Choroid plexus epithelial cell (primary cell): ENCODE data around the gene HSPA6.
"Not testable (repeated sequence)": the region's sequence is repeated elsewhere in the genome, so short reads cannot be mapped to it uniquely, and the experiment has no call there.

Experiments used
- DNase-seq: peaks from one replicate; pipeline ENCODE4 v3.0.0-alpha.2; 2010; ENCODE audit warnings: low read depth
- H3K4me3 ChIP-seq: 2 replicates; pipeline ENCODE4 v1.5.1; 2011; ENCODE audit warnings: low read depth, mild to moderate bottlenecking, control low read depth, low read length, moderate library complexity
- TF ChIP-seq, protein P1 (sequence below): conservative IDR thresholded peaks from 2 replicates; pipeline ENCODE4 v1.5.1; 2011; ENCODE audit warnings: low read depth, mild to moderate bottlenecking, control low read depth, inconsistent platforms, low read length, moderate library complexity

The HSPA6 gene

DNA sequence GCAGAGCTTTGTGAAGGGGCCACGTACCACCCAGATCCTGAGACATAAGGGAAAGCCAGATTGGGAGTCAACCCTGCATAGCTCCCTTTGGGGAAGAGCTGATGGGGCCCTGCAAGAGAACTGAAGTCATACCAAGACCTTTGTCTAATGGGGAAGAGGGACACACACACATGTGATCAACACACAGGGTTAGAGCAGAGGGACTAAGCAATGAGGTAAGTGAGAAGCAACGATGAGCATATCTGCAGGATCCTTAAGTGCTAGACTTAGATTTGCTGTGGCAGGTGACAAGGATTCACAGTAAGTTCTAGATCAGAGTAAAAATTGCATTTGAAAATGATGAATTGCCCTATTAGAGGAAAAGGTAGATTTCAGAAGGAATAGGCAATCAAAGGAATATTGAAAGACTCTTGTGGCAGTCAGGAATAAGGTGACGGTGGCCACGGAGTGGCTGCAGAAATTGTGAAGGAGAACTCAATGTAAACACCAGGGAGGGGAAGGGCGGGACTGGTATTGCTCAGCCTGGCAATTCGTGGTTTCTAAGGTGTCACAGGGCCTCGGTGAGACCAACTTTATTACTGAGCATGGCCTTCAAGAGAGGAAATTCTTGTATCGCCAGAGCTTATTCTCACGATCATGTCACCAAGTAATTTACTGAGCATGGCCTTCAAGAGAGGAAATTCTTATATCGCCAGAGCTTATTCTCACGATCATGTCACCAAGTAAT is 20.8 kb downstream of the HSPA6 start:
- DNase-seq, H3K4me3 ChIP-seq: not testable (repeated sequence)

DNA sequence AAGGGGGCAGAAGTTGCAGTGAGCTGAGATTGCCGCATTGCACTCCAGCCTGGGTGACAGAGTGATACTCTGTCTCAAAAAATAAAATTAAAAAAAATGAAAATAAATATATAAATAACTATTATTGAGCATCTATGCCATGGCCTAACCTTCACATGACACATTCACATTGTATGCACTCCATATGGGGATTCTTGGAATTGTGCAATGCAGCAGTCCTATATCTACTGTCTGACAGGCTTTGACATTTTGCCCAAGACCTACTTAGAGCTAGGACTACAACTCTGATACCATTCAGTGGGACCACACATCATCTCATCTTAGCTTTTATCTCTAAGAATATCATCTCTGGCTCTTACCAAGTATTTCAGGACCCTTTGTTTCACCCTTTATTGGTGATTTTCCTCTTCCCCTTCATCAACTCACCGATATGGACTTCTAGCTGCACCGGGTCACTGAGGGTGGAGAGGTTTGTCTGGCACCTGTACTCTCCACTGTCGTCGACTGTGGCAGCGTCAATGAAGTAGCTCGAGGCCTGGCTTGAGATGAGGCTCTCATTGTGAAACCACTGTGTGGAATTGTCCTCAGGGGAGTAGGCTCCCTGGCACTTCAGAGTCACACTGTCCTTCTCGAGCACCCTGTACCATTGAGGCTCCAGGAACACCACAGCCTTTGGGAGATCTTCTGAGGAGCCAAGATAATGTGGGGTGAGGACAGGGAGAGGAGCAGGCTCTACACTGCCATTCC is 23.8 kb downstream of the HSPA6 start:
- H3K4me3 ChIP-seq, DNase-seq: not testable (repeated sequence)

DNA sequence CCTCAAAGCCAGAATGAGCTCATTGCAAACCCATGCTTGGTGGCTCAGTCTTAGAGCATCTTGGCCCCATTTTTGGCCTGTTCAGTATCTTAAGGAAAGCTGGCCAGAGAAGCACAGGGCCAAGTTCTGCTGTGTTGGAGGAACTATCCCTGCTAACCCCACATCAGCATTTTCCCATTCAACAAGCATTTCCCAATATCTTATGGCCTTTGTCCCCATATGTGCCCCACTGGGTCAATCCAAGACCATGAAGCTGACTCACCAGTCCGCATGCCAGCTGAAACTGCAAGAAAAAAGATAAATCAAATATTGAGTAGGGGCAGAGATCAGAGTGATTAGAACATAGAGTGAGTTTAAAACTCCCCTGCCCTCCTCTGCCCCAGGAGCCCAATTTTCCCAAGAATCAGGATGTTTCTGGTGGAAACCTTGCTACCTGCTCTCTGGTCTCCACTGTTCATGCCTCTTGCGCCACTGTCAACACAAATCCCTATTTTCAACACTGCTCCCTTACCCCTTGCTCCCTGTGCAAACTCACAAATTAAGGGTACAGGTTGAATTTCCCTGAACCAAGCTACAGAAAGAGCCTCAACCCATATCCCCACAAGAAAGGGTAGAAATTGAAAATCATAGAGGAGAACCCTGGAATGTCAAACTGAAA is 24.5 kb downstream of the HSPA6 start:
- H3K4me3 ChIP-seq, DNase-seq: not testable (repeated sequence)

DNA sequence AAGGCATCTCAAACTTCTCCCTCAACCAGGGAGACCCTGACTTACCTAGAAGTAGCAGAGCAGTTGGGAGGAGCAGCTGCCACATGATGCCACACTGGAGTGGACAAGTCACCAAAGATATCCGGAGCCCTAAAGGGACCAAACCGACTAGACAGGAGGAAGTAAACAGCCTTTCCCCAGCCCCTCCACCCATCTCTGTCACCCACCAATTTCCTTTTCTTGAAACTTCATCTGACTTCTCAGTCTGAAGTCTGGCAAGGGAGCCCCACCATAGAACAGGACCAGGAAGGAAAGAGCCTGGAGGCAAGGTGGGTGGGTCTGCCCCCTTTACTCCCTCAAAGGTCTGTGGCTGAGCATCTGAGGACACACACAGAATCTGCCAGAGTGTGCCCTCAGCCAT is 25.3 kb downstream of the HSPA6 start, which contains the start of gene FCGR3A:
Gene FCGR3A, minus strand, starts transcription at position 167 of the 400 bp plus-strand sequence. Its CDS starts 82 bp downstream, at position 85.
- no peak within 1 kb of the TSS for H3K4me3 ChIP-seq
- TF ChIP-seq, protein P1, sequence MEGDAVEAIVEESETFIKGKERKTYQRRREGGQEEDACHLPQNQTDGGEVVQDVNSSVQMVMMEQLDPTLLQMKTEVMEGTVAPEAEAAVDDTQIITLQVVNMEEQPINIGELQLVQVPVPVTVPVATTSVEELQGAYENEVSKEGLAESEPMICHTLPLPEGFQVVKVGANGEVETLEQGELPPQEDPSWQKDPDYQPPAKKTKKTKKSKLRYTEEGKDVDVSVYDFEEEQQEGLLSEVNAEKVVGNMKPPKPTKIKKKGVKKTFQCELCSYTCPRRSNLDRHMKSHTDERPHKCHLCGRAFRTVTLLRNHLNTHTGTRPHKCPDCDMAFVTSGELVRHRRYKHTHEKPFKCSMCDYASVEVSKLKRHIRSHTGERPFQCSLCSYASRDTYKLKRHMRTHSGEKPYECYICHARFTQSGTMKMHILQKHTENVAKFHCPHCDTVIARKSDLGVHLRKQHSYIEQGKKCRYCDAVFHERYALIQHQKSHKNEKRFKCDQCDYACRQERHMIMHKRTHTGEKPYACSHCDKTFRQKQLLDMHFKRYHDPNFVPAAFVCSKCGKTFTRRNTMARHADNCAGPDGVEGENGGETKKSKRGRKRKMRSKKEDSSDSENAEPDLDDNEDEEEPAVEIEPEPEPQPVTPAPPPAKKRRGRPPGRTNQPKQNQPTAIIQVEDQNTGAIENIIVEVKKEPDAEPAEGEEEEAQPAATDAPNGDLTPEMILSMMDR = no peak
- no peak for DNase-seq

DNA sequence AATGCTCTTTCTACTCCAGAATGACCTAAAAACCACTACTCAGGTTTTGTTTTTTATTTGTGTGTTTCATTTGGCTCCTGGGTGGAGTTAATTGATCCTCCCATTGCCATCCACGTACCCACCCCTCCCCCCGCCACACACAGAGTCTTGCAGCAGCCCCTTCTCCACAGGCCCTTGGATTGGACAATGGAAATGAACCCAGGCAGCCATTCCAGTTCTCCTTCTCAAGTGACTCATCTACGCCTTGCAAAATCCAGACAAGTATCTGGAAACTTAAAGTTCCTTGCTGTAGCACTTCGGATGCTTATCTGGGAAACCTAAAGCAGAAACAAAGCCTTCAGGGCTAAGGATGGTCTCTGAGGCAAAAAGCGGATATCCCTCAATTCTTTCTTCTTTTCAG is 26.6 kb downstream of the HSPA6 start:
- DNase-seq = not testable (repeated sequence)

DNA sequence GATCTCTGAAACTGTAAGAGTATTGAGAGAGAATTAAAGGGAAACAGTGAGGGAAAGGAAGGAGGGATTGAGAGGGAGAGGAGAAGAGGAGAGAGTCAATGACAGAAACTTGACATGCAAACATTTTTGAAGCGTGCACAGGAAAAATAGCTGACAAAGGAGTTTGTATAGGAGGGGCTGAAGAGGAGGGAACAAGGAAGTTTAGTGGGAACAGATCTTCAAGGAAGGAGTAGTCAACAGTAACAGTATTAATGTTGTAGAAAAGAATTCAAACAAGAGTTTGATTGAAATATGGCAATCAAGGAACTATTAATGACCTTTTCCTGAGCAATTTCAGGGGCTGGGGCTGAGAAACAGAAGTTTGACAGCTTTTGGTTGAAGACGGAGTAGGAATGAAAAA is 29.3 kb downstream of the HSPA6 start:
- not testable (repeated sequence) for H3K4me3 ChIP-seq, DNase-seq

More for the DNA sequence above, 26.6 kb downstream of the HSPA6 start:
- not testable (repeated sequence) for H3K4me3 ChIP-seq

DNA sequence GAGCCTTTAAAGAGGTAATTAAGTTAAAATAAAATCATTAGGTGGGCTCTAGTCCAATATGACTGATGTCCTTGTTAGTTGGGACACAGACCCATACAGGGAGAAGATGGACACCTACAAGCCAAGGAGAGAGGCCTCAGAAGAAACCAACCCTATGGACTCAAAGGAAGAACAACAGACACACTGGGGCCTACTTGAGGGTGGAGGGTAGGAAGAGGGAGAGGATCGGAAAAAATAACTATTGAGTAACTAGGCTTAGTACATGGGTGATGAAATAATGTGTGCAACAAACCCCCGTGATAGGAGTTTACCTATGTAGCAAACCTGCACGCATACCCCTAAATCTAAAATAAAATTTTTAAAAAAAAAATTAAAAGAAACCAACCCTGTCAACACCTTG is 30.0 kb downstream of the HSPA6 start:
- not testable (repeated sequence) for H3K4me3 ChIP-seq, DNase-seq

DNA sequence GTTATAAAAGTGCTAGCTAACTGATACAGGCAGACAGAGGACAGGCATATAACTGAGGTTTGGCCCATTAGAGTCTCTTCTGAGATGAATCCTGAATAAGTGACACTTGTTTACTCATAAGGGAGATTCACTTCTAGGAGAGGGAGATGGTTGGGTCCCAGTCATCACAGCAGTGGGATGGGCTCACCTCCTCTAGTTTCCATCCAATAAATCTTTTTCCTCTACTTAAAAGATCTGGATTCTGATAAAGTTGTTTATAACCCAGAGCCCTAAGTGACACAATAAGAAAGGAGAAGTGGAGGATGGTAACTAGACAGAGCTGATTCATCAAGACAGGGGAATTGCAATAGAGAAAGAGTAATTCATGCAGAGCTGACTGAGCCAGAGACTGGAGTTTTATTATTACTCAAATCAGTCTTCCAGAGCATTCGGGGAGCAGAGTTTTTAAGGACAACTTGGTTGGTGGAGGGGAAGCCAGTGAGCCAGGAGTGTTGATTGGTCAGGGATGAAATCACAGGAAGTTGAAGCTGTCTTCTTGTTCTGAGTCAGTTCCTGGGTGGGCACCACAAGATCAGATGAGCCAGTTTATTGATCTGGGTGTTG is 30.6 kb downstream of the HSPA6 start:
- DNase-seq = not testable (repeated sequence)

DNA sequence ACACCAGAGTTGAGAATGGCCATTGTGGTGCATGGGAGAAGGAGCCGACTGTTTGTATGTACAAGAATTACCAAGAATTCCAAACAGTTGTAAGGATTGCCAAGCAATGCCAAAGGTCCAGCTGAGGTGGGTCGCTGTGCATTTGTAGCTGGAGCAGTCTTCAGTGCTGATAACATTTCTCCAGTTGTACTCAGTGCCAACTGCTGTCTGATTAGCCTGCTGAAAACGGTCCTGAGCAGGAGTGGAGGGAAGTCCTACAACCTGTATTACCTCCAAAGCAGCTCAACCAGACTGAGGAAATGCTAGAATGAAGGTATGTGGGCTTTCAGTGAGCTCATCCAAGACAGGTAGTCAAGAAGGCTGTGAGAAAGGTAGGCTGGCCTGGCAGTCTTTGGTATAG is 31.8 kb downstream of the HSPA6 start:
- DNase-seq, H3K4me3 ChIP-seq: not testable (repeated sequence)

More for the DNA sequence above, 30.6 kb downstream of the HSPA6 start:
- not testable (repeated sequence) for H3K4me3 ChIP-seq

DNA sequence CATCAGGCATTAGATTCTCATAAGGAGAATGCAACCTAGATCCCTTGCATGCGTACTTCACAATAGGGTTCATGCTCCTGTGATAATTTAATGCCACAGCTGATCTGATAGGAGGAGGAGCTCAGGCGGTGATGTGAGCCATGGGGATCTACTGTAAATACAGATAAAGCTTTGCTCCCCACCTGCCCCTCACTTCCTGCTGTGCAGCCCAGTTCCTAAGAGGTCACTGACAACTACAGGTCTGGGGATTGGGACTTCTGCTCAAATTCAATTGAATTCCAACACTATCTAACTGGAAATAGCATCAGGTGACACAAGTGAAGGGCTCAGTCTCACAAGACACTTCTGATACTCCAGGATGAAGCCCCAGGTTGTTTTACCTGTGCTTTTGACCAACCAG is 32.6 kb downstream of the HSPA6 start:
- DNase-seq, H3K4me3 ChIP-seq: not testable (repeated sequence)

DNA sequence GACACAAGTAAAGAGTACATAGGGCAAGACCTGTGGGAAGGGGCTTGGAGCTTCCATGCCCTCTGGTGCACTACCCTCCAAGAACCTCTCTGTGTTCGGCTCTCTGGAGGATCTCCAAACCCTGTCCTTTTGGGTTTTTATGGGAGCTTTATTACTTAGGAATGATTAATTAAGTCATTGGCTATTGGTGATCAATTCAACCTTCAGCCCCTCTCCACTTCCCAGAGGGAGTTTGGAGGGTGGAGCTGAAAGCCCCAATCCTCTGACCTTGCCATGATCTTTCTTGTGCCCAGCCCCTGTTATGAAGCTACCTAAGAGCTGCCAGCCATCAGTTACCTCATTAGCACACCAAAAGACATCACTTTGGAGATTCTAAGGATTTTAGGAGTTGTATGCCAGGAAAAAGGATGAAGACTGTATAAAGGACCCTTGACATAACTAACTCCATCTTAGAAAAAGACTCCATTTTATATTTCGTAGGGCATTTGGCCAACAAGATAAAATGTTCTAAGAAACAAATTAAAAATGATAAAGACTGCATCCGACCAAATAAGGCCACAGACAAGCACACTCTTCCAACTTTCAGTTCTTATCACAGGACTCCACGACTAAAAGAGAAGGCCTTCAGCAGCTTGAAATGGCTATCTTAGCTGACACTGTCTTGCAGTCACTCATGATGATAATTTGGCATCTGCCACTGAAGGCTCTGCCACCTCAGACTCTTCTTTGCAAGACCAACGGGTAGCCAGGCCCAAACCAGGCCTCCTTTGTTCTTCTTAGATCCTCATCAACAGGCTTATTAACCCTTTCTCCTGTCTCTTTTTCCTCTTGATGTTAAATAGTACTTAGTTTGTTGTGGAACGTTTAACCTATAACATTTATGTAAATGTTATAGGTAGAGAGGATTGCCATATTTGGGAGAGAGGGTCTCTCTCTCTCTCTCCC is 33.4 kb downstream of the HSPA6 start:
- DNase-seq, H3K4me3 ChIP-seq: not testable (repeated sequence)
